OCI-LY7 (cell line): ENCODE data around the gene SMIM38. TPM values are rescaled to one million over a fixed set of nuclear protein-coding genes. Genes with fewer than 3 reads are reported as not detected.

Source experiments
- BruUV-seq: library from RNA; stranded (reverse); fragments of 400-500 nt; replicated peaks from 2 replicates; lab custom pipeline; 2021; lab: Mats Ljungman, UMichigan
- CTCF ChIA-PET: fragments of 300-600 bp; sonication (Branson Sonifier 250); formaldehyde crosslinking; loops from one replicate; lab custom pipeline; 2022; ENCODE audit warnings: antibody characterized with exemption; ENCODE audit not compliant: unreplicated experiment; lab: Charles Lee
- POLR2A ChIA-PET: fragments of 300-600 bp; sonication (Branson Sonifier 250); formaldehyde crosslinking; loops from one replicate; lab custom pipeline; 2022; ENCODE audit warnings: antibody characterized with exemption; lab: Charles Lee
- DNase-seq: peaks from one replicate; pipeline ENCODE4 v3.0.0-alpha.2; 2015; ENCODE audit warnings: low spot score
- H2AFZ ChIP-seq: fragments of 200-600 bp; sonication (generic), shearing (Covaris generic); 2 replicates; pipeline ENCODE4 v1.6.1; 2014; ENCODE audit warnings: mild to moderate bottlenecking, antibody characterized with exemption, low read length, moderate library complexity
- H3K27ac ChIP-seq: fragments of 200-600 bp; sonication (generic); 2 replicates; pipeline ENCODE4 v1.5.1; 2014; ENCODE audit warnings: mixed run types, low read depth, mild to moderate bottlenecking, moderate library complexity, low read length, inconsistent platforms; ENCODE audit not compliant: poor library complexity, severe bottlenecking
- H3K36me3 ChIP-seq: fragments of 200-600 bp; sonication (generic); 2 replicates; pipeline ENCODE4 v1.6.1; 2014; ENCODE audit warnings: mild to moderate bottlenecking, antibody characterized with exemption, low read length, moderate library complexity, mixed read lengths; ENCODE audit not compliant: insufficient read depth
- H3K4me1 ChIP-seq: fragments of 200-600 bp; sonication (generic); 2 replicates; pipeline ENCODE4 v1.5.1; 2014; ENCODE audit warnings: mild to moderate bottlenecking, low read length; ENCODE audit not compliant: insufficient read depth, poor library complexity, severe bottlenecking
- H3K4me2 ChIP-seq: fragments of 200-600 bp; sonication (generic); 2 replicates; pipeline ENCODE4 v1.6.1; 2014; ENCODE audit warnings: mild to moderate bottlenecking, low read length
- H3K4me3 ChIP-seq: fragments of 200-600 bp; sonication (generic); 2 replicates; pipeline ENCODE4 v1.5.1; 2014; ENCODE audit warnings: mild to moderate bottlenecking, low read depth, low read length; ENCODE audit not compliant: poor library complexity, severe bottlenecking
- H3K79me2 ChIP-seq: fragments of 200-600 bp; sonication (generic); 2 replicates; pipeline ENCODE4 v1.6.1; 2016; ENCODE audit warnings: low read depth, mild to moderate bottlenecking, low read length, moderate library complexity, mixed read lengths; ENCODE audit not compliant: insufficient read depth
- H3K9me2 ChIP-seq: fragments of 200-600 bp; sonication (generic); 2 replicates; pipeline ENCODE4 v1.6.1; 2016; ENCODE audit warnings: mild to moderate bottlenecking, low read length, mixed read lengths; ENCODE audit not compliant: insufficient read depth
- H3K9me3 ChIP-seq: fragments of 200-600 bp; sonication (generic); 2 replicates; pipeline ENCODE4 v1.6.1; 2014; ENCODE audit warnings: mild to moderate bottlenecking, mixed run types, low read length, mixed read lengths
- H4K20me1 ChIP-seq: fragments of 200-600 bp; sonication (generic); 2 replicates; pipeline ENCODE4 v1.6.1; 2014; ENCODE audit warnings: mild to moderate bottlenecking, antibody characterized with exemption, low read length, moderate library complexity, mixed read lengths; ENCODE audit not compliant: insufficient read depth
- CTCF ChIP-seq: fragments of 200-600 bp; sonication (generic); conservative IDR thresholded peaks from 2 replicates; pipeline ENCODE4 v1.5.1; 2014; ENCODE audit warnings: mild to moderate bottlenecking, antibody characterized with exemption, low read length, moderate library complexity, mixed read lengths
- EZH2phosphoT487 ChIP-seq: fragments of 200-600 bp; sonication (generic); IDR thresholded peaks from 2 replicates; pipeline ENCODE4 v1.6.1; 2018; ENCODE audit warnings: low read depth, borderline replicate concordance, mild to moderate bottlenecking, mixed run types, antibody characterized with exemption, low read length, moderate library complexity, mixed read lengths
- intact Hi-C: fragments of 100-400 bp; cut with micrococcal nuclease; formaldehyde crosslinking; loops from one replicate; pipeline ENCODE4 v1.10.0; 2022; ENCODE audit not compliant: unreplicated experiment
- total RNA-seq, 2 experiments: library from RNA; depleted of rRNA in 1 of 2; stranded (reverse); fragments of >200 nt in 1 of 2; shearing (Covaris generic) in 1 of 2; gene quantifications; 2 replicates each; pipeline ENCODE4 v1.2.3, GENCODE V29; 2014 to 2022

SMIM38 gene
- total RNA-seq, 2 experiments from 2014 or later, result 0.11 to 0.63 TPM

DNA sequence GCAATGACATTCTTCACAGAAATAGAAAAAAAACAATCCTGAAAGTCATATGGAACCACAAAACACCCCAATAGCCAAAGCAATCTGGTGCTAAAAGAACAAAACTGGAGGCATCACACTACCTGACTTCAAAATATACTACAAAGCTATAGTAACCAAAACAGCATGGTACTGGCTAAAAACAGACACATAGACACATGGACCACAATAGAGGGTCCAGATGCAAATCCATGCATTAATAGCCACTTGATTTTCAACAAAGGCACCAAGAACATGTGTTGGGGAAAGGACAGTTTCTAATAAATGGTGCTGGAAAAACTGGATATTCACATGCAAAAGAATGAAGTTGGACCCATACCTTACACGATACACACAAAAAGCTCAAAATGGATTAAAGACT, 27.9 kb upstream of the SMIM38 start:
- H3K4me1 ChIP-seq, result no peaks in the 10 kb centered on the region
- H3K9me2 ChIP-seq, result no peaks in the 10 kb centered on the region
- H3K9me3 ChIP-seq, result 0 out of 2 replicates have a peak, but pooled peaks cover 4% of the 10 kb centered on the region
- ChIA-PET POLR2A (no interaction called here), CTCF (no interaction called here)
- no peak overlapping the region for H3K27ac ChIP-seq
- H4K20me1 ChIP-seq, result no peaks in the 10 kb centered on the region
- intact Hi-C loops, result no loop called here
- TF ChIP-seq EZH2phosphoT487 (no peak), CTCF (no peak)
- no peaks in the 10 kb centered on the region for H3K79me2 ChIP-seq
- no peak overlapping the region for H3K4me2 ChIP-seq
- H3K4me3 ChIP-seq, result no peak overlapping the region
- BruUV-seq, result no TSS peak
- no peaks in the 10 kb centered on the region for H3K36me3 ChIP-seq
- H2AFZ ChIP-seq, result no peak overlapping the region
- DNase-seq, result no peak

DNA sequence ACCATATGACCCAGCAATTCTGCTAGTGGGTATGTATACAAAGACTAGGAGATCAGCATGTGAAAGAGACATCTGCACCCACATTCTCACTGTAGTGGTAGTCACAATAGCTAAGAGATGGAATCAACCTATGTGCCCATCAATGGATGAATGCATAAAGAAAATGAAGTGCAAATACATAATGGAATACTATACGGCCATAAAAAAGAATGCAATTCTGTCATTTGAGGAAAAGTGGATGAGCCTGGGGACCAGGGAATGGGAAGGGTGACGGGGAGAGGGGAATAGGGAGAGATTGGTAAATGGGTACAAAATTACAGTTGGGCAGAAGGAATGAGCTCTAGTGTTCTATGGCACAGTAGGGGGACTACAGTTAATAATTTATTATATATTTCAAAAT, 26.7 kb upstream of the SMIM38 start:
- H3K36me3 ChIP-seq, result no peaks in the 10 kb centered on the region
- H3K27ac ChIP-seq, result no peak overlapping the region
- no peak overlapping the region for H3K4me3 ChIP-seq
- CTCF ChIA-PET, result no interaction called here
- H4K20me1 ChIP-seq, result no peaks in the 10 kb centered on the region
- H3K9me2 ChIP-seq, result no peaks in the 10 kb centered on the region
- BruUV-seq, result no TSS peak
- TF ChIP-seq EZH2phosphoT487, result no peak
- TF ChIP-seq CTCF, result no peak
- no peaks in the 10 kb centered on the region for H3K79me2 ChIP-seq
- POLR2A ChIA-PET, result no interaction called here
- no peak overlapping the region for H3K4me2 ChIP-seq
- no peak for DNase-seq
- H3K4me1 ChIP-seq, result no peaks in the 10 kb centered on the region
- H2AFZ ChIP-seq, result no peak overlapping the region
- intact Hi-C loops, result no loop called here
- peaks cover 11% of the 10 kb centered on the region; the same call in 1 of the 2 replicates for H3K9me3 ChIP-seq

GRCh38 chr11:69129647-69130046, 26.1 kb upstream of the SMIM38 start:
- H3K9me3 ChIP-seq, result peaks cover 11% of the 10 kb centered on the region; the same call in 1 of the 2 replicates
- no peak overlapping the region for H3K4me2 ChIP-seq
- no peaks in the 10 kb centered on the region for H3K4me1 ChIP-seq
- no peaks in the 10 kb centered on the region for H3K79me2 ChIP-seq
- intact Hi-C loops, result no loop called here
- ChIA-PET CTCF (no interaction called here), POLR2A (no interaction called here)
- no peaks in the 10 kb centered on the region for H3K9me2 ChIP-seq
- H3K4me3 ChIP-seq, result no peak overlapping the region
- no peaks in the 10 kb centered on the region for H3K36me3 ChIP-seq
- H4K20me1 ChIP-seq, result no peaks in the 10 kb centered on the region
- no peak for DNase-seq
- no peak overlapping the region for H3K27ac ChIP-seq
- TF ChIP-seq CTCF (no peak), EZH2phosphoT487 (no peak)
- BruUV-seq, result no TSS peak
- H2AFZ ChIP-seq, result no peak overlapping the region
